ENCODE results near the gene NRP1. TPM values are rescaled to one million over a fixed set of nuclear protein-coding genes. Genes with fewer than 3 reads are reported as not detected.

NRP1 gene
- polyA plus RNA-seq, 3 donors, result 1.1 to 1.7 (median 1.3) TPM

GRCh38 chr10:33136271-33136670 is 198.2 kb downstream of the NRP1 start:
- no peak overlapping the region for H3K9ac ChIP-seq (ENCODE audit: insufficient read depth, low read length, poor library complexity, severe bottlenecking)
- H3K4me1 ChIP-seq (ENCODE audit: control insufficient read depth in 1 of 2, insufficient read depth in 2 of 2, low read length in 2 of 2), result no peaks in the 10 kb centered on the region
- no CpG with 5 or more reads among the region's 3 CpGs for WGBS (ENCODE audit: insufficient coverage)
- Mint-ChIP-seq H3K4me1 (no peaks in the 10 kb centered on the region), H3K9me3 (peaks cover 0 to 6% (median 0%) of the 10 kb centered on the region in 7 donors), H3K27me3 (ENCODE audit: low read depth in 3 of 3) (peaks cover 0 to 5% (median 2%) of the 10 kb centered on the region in 3 donors), H3K27ac (no peak overlapping the region), H3K36me3 (no peaks in the 10 kb centered on the region), H3K4me3 (no peak overlapping the region)
- H4K20me1 ChIP-seq (ENCODE audit: insufficient read depth, low read length), result no peaks in the 10 kb centered on the region
- TF ChIP-seq, protein P1, sequence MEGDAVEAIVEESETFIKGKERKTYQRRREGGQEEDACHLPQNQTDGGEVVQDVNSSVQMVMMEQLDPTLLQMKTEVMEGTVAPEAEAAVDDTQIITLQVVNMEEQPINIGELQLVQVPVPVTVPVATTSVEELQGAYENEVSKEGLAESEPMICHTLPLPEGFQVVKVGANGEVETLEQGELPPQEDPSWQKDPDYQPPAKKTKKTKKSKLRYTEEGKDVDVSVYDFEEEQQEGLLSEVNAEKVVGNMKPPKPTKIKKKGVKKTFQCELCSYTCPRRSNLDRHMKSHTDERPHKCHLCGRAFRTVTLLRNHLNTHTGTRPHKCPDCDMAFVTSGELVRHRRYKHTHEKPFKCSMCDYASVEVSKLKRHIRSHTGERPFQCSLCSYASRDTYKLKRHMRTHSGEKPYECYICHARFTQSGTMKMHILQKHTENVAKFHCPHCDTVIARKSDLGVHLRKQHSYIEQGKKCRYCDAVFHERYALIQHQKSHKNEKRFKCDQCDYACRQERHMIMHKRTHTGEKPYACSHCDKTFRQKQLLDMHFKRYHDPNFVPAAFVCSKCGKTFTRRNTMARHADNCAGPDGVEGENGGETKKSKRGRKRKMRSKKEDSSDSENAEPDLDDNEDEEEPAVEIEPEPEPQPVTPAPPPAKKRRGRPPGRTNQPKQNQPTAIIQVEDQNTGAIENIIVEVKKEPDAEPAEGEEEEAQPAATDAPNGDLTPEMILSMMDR (IDR thresholded peaks at IDR 0.05), result no peak
- no peaks in the 10 kb centered on the region for H3K9me3 ChIP-seq (replicated peaks in 1 of 2; ENCODE audit: control insufficient read depth in 1 of 2, insufficient read depth in 1 of 2, low read length in 2 of 2)
- no peak overlapping the region for H2AFZ ChIP-seq (ENCODE audit: insufficient read depth, low read depth, low read length, poor library complexity, severe bottlenecking)
- no peak overlapping the region for H3K4me3 ChIP-seq (replicated peaks in 1 of 3; ENCODE audit: low read depth in 2 of 3, low read length in 3 of 3)
- H3K27ac ChIP-seq (ENCODE audit: low read depth in 1 of 2, low read length in 2 of 2), result no peak overlapping the region
- intact Hi-C loops (cut with micrococcal nuclease), result no loop called here
- no peaks in the 10 kb centered on the region for H3K79me2 ChIP-seq (ENCODE audit: insufficient read depth, low read length)
- no peaks in the 10 kb centered on the region for H3K36me3 ChIP-seq (replicated peaks in 1 of 2; ENCODE audit: control insufficient read depth in 1 of 2, insufficient read depth in 2 of 2, low read length in 2 of 2)
- DNase-seq, result no peak
- no peak overlapping the region for H3K4me2 ChIP-seq (replicated peaks; ENCODE audit: extremely low read depth, low read length, poor library complexity, severe bottlenecking)
- H3K27me3 ChIP-seq (ENCODE audit: control insufficient read depth in 2 of 2, insufficient read depth in 2 of 2, low read length in 2 of 2), result no peaks in the 10 kb centered on the region

DNA sequence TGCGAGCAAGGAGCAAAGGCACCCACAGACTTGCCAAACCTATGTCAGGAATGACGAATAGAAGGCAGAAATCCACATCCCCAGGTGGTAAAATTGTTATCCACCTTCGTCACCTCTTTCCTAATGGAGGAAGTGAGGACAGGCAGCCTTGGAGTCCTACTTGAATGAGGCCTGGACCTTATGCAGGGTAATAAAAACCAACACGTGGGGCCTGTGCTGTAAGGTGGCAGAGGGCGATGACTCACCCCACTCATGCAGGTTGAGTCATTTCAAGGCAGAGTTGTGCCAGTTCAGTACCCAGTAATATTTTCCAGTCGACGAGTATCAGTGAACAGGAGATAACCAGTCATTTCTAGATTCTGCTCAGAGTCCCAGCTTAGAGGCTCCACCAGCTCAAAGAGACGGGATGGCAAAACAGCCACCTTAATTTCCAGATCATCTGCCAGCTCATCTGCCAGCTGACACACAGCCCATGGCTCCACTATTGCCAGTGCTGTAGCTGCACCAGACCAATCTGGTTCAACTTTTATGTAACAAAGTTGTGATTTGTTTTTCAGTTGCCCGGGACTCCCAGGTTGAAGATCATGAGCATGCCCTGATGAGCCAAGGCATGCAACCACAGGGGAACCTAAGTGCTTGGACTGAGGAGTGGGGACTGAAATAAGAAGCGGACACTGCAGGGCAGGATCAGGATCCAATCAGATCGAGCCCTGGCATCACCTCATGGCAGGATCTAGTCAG is 200.3 kb downstream of the NRP1 start:
- no peak for DNase-seq
- no peak overlapping the region for H3K4me3 ChIP-seq (replicated peaks in 1 of 3; ENCODE audit: low read depth in 2 of 3, low read length in 3 of 3)
- Mint-ChIP-seq H3K27me3 (ENCODE audit: low read depth in 3 of 3) (peaks cover 0 to 5% (median 2%) of the 10 kb centered on the region in 3 donors), H3K27ac (peak overlapping the region in 1 of 7 donors; percentile 21), H3K4me1 (no peaks in the 10 kb centered on the region), H3K36me3 (no peaks in the 10 kb centered on the region), H3K9me3 (peaks cover 0 to 3% (median 0%) of the 10 kb centered on the region in 7 donors), H3K4me3 (no peak overlapping the region)
- H3K79me2 ChIP-seq (ENCODE audit: insufficient read depth, low read length), result no peaks in the 10 kb centered on the region
- H3K27me3 ChIP-seq (ENCODE audit: control insufficient read depth in 2 of 2, insufficient read depth in 2 of 2, low read length in 2 of 2), result no peaks in the 10 kb centered on the region
- H3K4me2 ChIP-seq (replicated peaks; ENCODE audit: extremely low read depth, low read length, poor library complexity, severe bottlenecking), result no peak overlapping the region
- H3K9me3 ChIP-seq (replicated peaks in 1 of 2; ENCODE audit: control insufficient read depth in 1 of 2, insufficient read depth in 1 of 2, low read length in 2 of 2), result no peaks in the 10 kb centered on the region
- H3K27ac ChIP-seq (ENCODE audit: low read depth in 1 of 2, low read length in 2 of 2), result no peak overlapping the region
- TF ChIP-seq, protein P1 (IDR thresholded peaks at IDR 0.05), result no peak
- 91% methylated on average over 6 of the region's 11 CpGs for WGBS (ENCODE audit: insufficient coverage)
- no peaks in the 10 kb centered on the region for H4K20me1 ChIP-seq (ENCODE audit: insufficient read depth, low read length)
- intact Hi-C loops (cut with micrococcal nuclease), result no loop called here
- H3K36me3 ChIP-seq (replicated peaks in 1 of 2; ENCODE audit: control insufficient read depth in 1 of 2, insufficient read depth in 2 of 2, low read length in 2 of 2), result no peaks in the 10 kb centered on the region
- no peak overlapping the region for H2AFZ ChIP-seq (ENCODE audit: insufficient read depth, low read depth, low read length, poor library complexity, severe bottlenecking)
- H3K9ac ChIP-seq (ENCODE audit: insufficient read depth, low read length, poor library complexity, severe bottlenecking), result no peak overlapping the region
- H3K4me1 ChIP-seq (ENCODE audit: control insufficient read depth in 1 of 2, insufficient read depth in 2 of 2, low read length in 2 of 2), result no peaks in the 10 kb centered on the region
